H1 (cell line): ENCODE data around the gene CAPN14. TPM values are rescaled to one million over a fixed set of nuclear protein-coding genes. Genes with fewer than 3 reads are reported as not detected.

Experiments
- CTCF ChIA-PET: fragments of 300-600 bp; sonication (Branson Sonifier 250); formaldehyde crosslinking; loops from one replicate; lab custom pipeline; 2021; ENCODE audit not compliant: partially characterized antibody; lab: Charles Lee
- POLR2A ChIA-PET: fragments of 300-600 bp; sonication (Branson Sonifier 250); formaldehyde crosslinking; loops from one replicate; lab custom pipeline; 2021; ENCODE audit warnings: inconsistent platforms; ENCODE audit not compliant: partially characterized antibody; lab: Charles Lee
- DNase-seq, 2 experiments: peaks; one replicate each; pipeline versions ENCODE4 v3.0.0 to v3.0.0-alpha.2; 2010 to 2022; ENCODE audit warnings: low spot score in 2 of 2, low read depth in 1 of 2, mixed read lengths in 1 of 2
- FAIRE-seq: peaks from 2 replicates; lab custom pipeline; 2011; peaks lifted over from hg19 to GRCh38; lab: Jason Lieb, UNC
- H2AFZ ChIP-seq: 2 replicates; pipeline ENCODE4 v1.8.1; 2012; ENCODE audit warnings: low read length, inconsistent platforms
- H2AK5ac ChIP-seq: 2 replicates; pipeline ENCODE4 v1.6.1; 2013; ENCODE audit warnings: low read depth, low read length
- H2BK120ac ChIP-seq: replicated peaks from 2 replicates; pipeline ENCODE3; 2013; ENCODE audit warnings: low read depth, low read length, inconsistent platforms
- H2BK12ac ChIP-seq: 2 replicates; pipeline ENCODE4 v1.6.1; 2013; ENCODE audit warnings: low read depth, low read length
- H2BK15ac ChIP-seq: 2 replicates; pipeline ENCODE4 v1.6.1; 2013; ENCODE audit warnings: low read length
- H2BK20ac ChIP-seq: 2 replicates; pipeline ENCODE4 v1.6.1; 2013; ENCODE audit warnings: low read length
- H2BK5ac ChIP-seq: 2 replicates; pipeline ENCODE4 v1.6.1; 2013; ENCODE audit warnings: low read depth, low read length
- H3K14ac ChIP-seq: 2 replicates; pipeline ENCODE4 v1.6.1; 2013; ENCODE audit warnings: inconsistent platforms; ENCODE audit not compliant: insufficient read length
- H3K18ac ChIP-seq: 2 replicates; pipeline ENCODE4 v1.6.1; 2013; ENCODE audit warnings: low read length; ENCODE audit errors: extremely low read depth
- H3K23ac ChIP-seq: 2 replicates; pipeline ENCODE4 v1.6.1; 2013; ENCODE audit warnings: inconsistent platforms; ENCODE audit not compliant: insufficient read length
- H3K23me2 ChIP-seq: 2 replicates; pipeline ENCODE4 v1.6.1; 2013; ENCODE audit warnings: low read depth, low read length
- H3K27ac ChIP-seq: 2 replicates; pipeline ENCODE4 v1.6.1; 2011; ENCODE audit warnings: low read depth, low read length, inconsistent platforms
- H3K27me3 ChIP-seq, 4 experiments: replicated peaks in 1 of 4; 1 replicate in 1 of 4; 2 replicates in 3 of 4; pipeline versions ENCODE4 v1.6.1 to v1.8.1; 2011 to 2013; ENCODE audit warnings: low read length in 3 of 4, mild to moderate bottlenecking in 3 of 4, inconsistent platforms in 2 of 4, mixed read lengths in 2 of 4, moderate library complexity in 1 of 4; ENCODE audit not compliant: control insufficient read depth in 3 of 4, insufficient read depth in 3 of 4; ENCODE audit errors: extremely low read depth in 1 of 4
- H3K36me3 ChIP-seq, 4 experiments: 2 replicates each; pipeline versions ENCODE4 v1.6.1 to v1.8.1; 2011 to 2013; ENCODE audit warnings: mild to moderate bottlenecking in 4 of 4, low read length in 3 of 4, moderate library complexity in 2 of 4, control low read depth in 1 of 4, inconsistent platforms in 1 of 4; ENCODE audit not compliant: insufficient read depth in 4 of 4, control insufficient read depth in 2 of 4
- H3K4ac ChIP-seq: replicated peaks from 2 replicates; pipeline ENCODE3; 2013; ENCODE audit warnings: low read length, low read depth, mixed read lengths, inconsistent platforms; ENCODE audit not compliant: insufficient read length
- H3K4me1 ChIP-seq, 4 experiments: replicated peaks in 1 of 4; 1 replicate in 1 of 4; 2 replicates in 3 of 4; pipeline versions ENCODE4 v1.6.1 to v1.8.1; 2011 to 2013; ENCODE audit warnings: low read length in 3 of 4, inconsistent platforms in 2 of 4, mixed read lengths in 1 of 4; ENCODE audit not compliant: insufficient read depth in 4 of 4, control insufficient read depth in 3 of 4
- H3K4me2 ChIP-seq, 2 experiments: 2 replicates each; pipeline versions ENCODE4 v1.6.1 to v1.8.1; 2011 to 2013; ENCODE audit warnings: low read depth in 2 of 2, low read length in 2 of 2, control low read depth in 1 of 2, inconsistent platforms in 1 of 2, mild to moderate bottlenecking in 1 of 2; ENCODE audit not compliant: insufficient read depth in 1 of 2
- H3K4me3 ChIP-seq, 4 experiments: fragments of 200-600, 300-600 bp in 1 of 4; sonication (generic), shearing (Covaris generic), sonication (Bioruptor Twin) in 1 of 4; 2 replicates each; pipeline versions ENCODE4 v1.5.1 to v1.8.1; 2011 to 2016; ENCODE audit warnings: low read length in 4 of 4, low read depth in 3 of 4, control low read depth in 2 of 4, inconsistent platforms in 2 of 4, mild to moderate bottlenecking in 2 of 4, mixed read lengths in 1 of 4, moderate library complexity in 1 of 4; ENCODE audit not compliant: insufficient read depth in 2 of 4; ENCODE audit errors: extremely low read depth in 1 of 4
- H3K56ac ChIP-seq: replicated peaks from 2 replicates; pipeline ENCODE3; 2013; ENCODE audit warnings: low read depth, mild to moderate bottlenecking, mixed read lengths, low read length, inconsistent platforms; ENCODE audit not compliant: insufficient read length
- H3K79me1 ChIP-seq: 2 replicates; pipeline ENCODE4 v1.6.1; 2013; ENCODE audit warnings: low read depth, low read length, control low read depth
- H3K79me2 ChIP-seq, 2 experiments: 2 replicates each; pipeline versions ENCODE4 v1.6.1 to v1.8.1; 2012 to 2013; ENCODE audit warnings: low read length in 2 of 2, mild to moderate bottlenecking in 2 of 2, inconsistent platforms in 1 of 2; ENCODE audit not compliant: insufficient read depth in 2 of 2, control insufficient read depth in 1 of 2
- H3K9ac ChIP-seq, 4 experiments: replicated peaks in 1 of 4; 1 replicate in 1 of 4; 2 replicates in 3 of 4; pipeline versions ENCODE4 v1.6.1 to v1.8.1; 2011 to 2013; ENCODE audit warnings: low read depth in 3 of 4, low read length in 3 of 4, control low read depth in 2 of 4, mild to moderate bottlenecking in 2 of 4, moderate library complexity in 2 of 4, inconsistent platforms in 1 of 4; ENCODE audit errors: extremely low read depth in 1 of 4
- H3K9me3 ChIP-seq, 2 experiments: 2 replicates each; pipeline versions ENCODE4 v1.6.1 to v1.8.1; 2012 to 2013; ENCODE audit warnings: mild to moderate bottlenecking in 2 of 2, moderate library complexity in 2 of 2, control low read depth in 1 of 2, inconsistent platforms in 1 of 2, low read depth in 1 of 2, low read length in 1 of 2, mixed read lengths in 1 of 2; ENCODE audit not compliant: insufficient read depth in 2 of 2
- H4K20me1 ChIP-seq, 2 experiments: replicated peaks in 1 of 2; 2 replicates each; pipeline versions ENCODE3 to v1.8.1; 2011 to 2013; ENCODE audit warnings: inconsistent platforms in 2 of 2, low read length in 2 of 2, mild to moderate bottlenecking in 1 of 2; ENCODE audit not compliant: insufficient read depth in 2 of 2, control insufficient read depth in 1 of 2
- H4K5ac ChIP-seq: 2 replicates; pipeline ENCODE4 v1.6.1; 2013; ENCODE audit warnings: low read length, low read depth, mixed read lengths, inconsistent platforms; ENCODE audit not compliant: insufficient read length
- H4K8ac ChIP-seq: 2 replicates; pipeline ENCODE4 v1.8.0; 2013; ENCODE audit warnings: mild to moderate bottlenecking, moderate library complexity, low read length, inconsistent platforms; ENCODE audit not compliant: insufficient read depth; ENCODE audit errors: extremely low read depth
- H4K91ac ChIP-seq: replicated peaks from 2 replicates; pipeline ENCODE3; 2013; ENCODE audit warnings: low read length, mixed read lengths, inconsistent platforms; ENCODE audit not compliant: insufficient read length
- ATF3 ChIP-seq: IDR thresholded peaks from 2 replicates; pipeline ENCODE4 v1.6.1; 2011; ENCODE audit warnings: low read depth, mild to moderate bottlenecking, low read length; ENCODE audit not compliant: insufficient read depth
- BRCA1 ChIP-seq: IDR thresholded peaks from 2 replicates; pipeline ENCODE4 v1.6.1; 2012; ENCODE audit warnings: low read depth, low read length, improper control_type of control experiment
- CHD2 ChIP-seq: IDR thresholded peaks from 2 replicates; pipeline ENCODE4 v1.6.1; 2012; ENCODE audit warnings: low read length, improper control_type of control experiment
- EGR1 ChIP-seq: IDR thresholded peaks from 2 replicates; pipeline ENCODE4 v1.6.1; 2011; ENCODE audit warnings: low read depth, low read length, borderline replicate concordance
- GTF2F1 ChIP-seq: IDR thresholded peaks from 2 replicates; pipeline ENCODE4 v1.6.1; 2012; ENCODE audit warnings: low read depth, low read length, improper control_type of control experiment, borderline replicate concordance
- KDM1A ChIP-seq: fragments of 200-600, 300-600 bp; sonication (generic); IDR thresholded peaks from 2 replicates; pipeline ENCODE4 v1.7.1; 2016; ENCODE audit warnings: mild to moderate bottlenecking, low read length, borderline replicate concordance
- MAFK ChIP-seq: IDR thresholded peaks from 2 replicates; pipeline ENCODE4 v1.6.1; 2012; ENCODE audit warnings: low read depth, mild to moderate bottlenecking, improper control_type of control experiment, low read length
- NRF1 ChIP-seq: IDR thresholded peaks from 2 replicates; pipeline ENCODE4 v1.6.1; 2011; ENCODE audit warnings: mild to moderate bottlenecking, low read depth, low read length, improper control_type of control experiment
- PHF8 ChIP-seq: fragments of 200-600 bp; sonication (generic); conservative IDR thresholded peaks from 2 replicates; pipeline ENCODE4 v1.7.1; 2012; ENCODE audit warnings: low read depth, mild to moderate bottlenecking, inconsistent platforms, low read length, moderate library complexity
- SIN3A ChIP-seq, 2 experiments: IDR thresholded peaks in 1 of 2; conservative IDR thresholded peaks in 1 of 2; 2 replicates each; pipeline ENCODE4 v1.6.1; 2011 to 2012; ENCODE audit warnings: low read length in 2 of 2, improper control_type of control experiment in 1 of 2, low read depth in 1 of 2, mild to moderate bottlenecking in 1 of 2
- SIX5 ChIP-seq: IDR thresholded peaks from 2 replicates; pipeline ENCODE4 v1.6.1; 2011; ENCODE audit warnings: mild to moderate bottlenecking, low read depth, low read length
- TAF1 ChIP-seq: IDR thresholded peaks from 2 replicates; pipeline ENCODE4 v1.6.1; 2011; ENCODE audit warnings: mild to moderate bottlenecking, low read depth, low read length
- TAF7 ChIP-seq: optimal IDR thresholded peaks from 2 replicates; pipeline ENCODE3; 2011; ENCODE audit warnings: low read depth, mild to moderate bottlenecking, inconsistent platforms, low read length, moderate library complexity, borderline replicate concordance
- TEAD4 ChIP-seq: IDR thresholded peaks from 2 replicates; pipeline ENCODE4 v1.6.1; 2012; ENCODE audit warnings: low read depth, low read length, inconsistent platforms, mixed read lengths
- YY1 ChIP-seq: IDR thresholded peaks from 2 replicates; pipeline ENCODE4 v1.6.1; 2011; ENCODE audit warnings: low read depth, mild to moderate bottlenecking, low read length
- WGBS, 2 experiments: shearing (Covaris generic) in 1 of 2; methylation state at CpG; one replicate each; pipeline versions ENCODE4 v1.1.6 to v1.1.7; 2013 to 2015; ENCODE audit warnings: low lambda C conversion rate in 2 of 2, mixed read lengths in 2 of 2, inconsistent platforms in 1 of 2, low coverage in 1 of 2, missing lambda C conversion rate in 1 of 2; ENCODE audit not compliant: insufficient replicate concordance in 2 of 2, insufficient coverage in 1 of 2, insufficient read length in 1 of 2; ENCODE audit errors: extremely low coverage in 1 of 2, missing lambda C conversion rate in 1 of 2; 5-methylcytosine and 5-hydroxymethylcytosine counted together
- polyA plus RNA-seq, 7 experiments: library from polyadenylated mRNA; depleted of rRNA in 3 of 7; stranded (reverse) in 5 of 7; unstranded in 2 of 7; fragments of >200 nt in 5 of 7; fragments of 200-250 nt in 2 of 7; gene quantifications; 1 replicate in 5 of 7; 2 replicates in 1 of 7; 4 replicates in 1 of 7; pipeline versions ENCODE4 v1.2.1 to v1.2.3, GENCODE V29; 2011 to 2013; ENCODE audit warnings: missing spikeins in 2 of 7, mixed read lengths in 2 of 7
- total RNA-seq: library from RNA; stranded (reverse); fragmentation: NEBNext Ultra II Directional; extraction: Animal tissue kit (Norgen Biotek cat#: 25700); gene quantifications from 2 replicates; pipeline ENCODE4 v1.2.1, GENCODE V29; 2021

CAPN14 gene
- total and polyA plus RNA-seq, 2 of the 8 experiments (the other 6 are each of a cell fraction or from before 2014, with no cell fraction given): 0.07 TPM; not detected in 1

- Histone ChIP-seq H3K56ac (no peak overlapping the region), H3K4me2 (no peak overlapping the region), H4K8ac (no peak overlapping the region), H3K79me1 (no peaks in the 10 kb centered on the region), H3K23me2 (peaks cover 14% of the 10 kb centered on the region; the same call in 1 of the 2 replicates), H3K9ac (no peak overlapping the region), H3K27ac (no peak overlapping the region), H2BK20ac (no peak overlapping the region), H4K5ac (no peak overlapping the region), H4K91ac (no peak overlapping the region), H3K4me3 (no peak overlapping the region), H3K14ac (no peak overlapping the region), H2BK120ac (no peak overlapping the region), H2BK15ac (no peak overlapping the region), H3K36me3 (no peaks in the 10 kb centered on the region), H2AFZ (no peak overlapping the region), H3K9me3 (no peaks in the 10 kb centered on the region), H3K23ac (no peak overlapping the region), H3K4ac (no peak overlapping the region), H3K79me2 (no peaks in the 10 kb centered on the region), H2BK5ac (no peak overlapping the region), H3K4me1 (peaks cover 0 to 7% (median 5%) of the 10 kb centered on the region in 4 experiments; a peak in 4 of 7 replicates), H4K20me1 (peaks cover 2 to 5% of the 10 kb centered on the region in 2 experiments), H3K27me3 (peaks cover 13 to 50% (median 46%) of the 10 kb centered on the region in 4 experiments), H2BK12ac (no peak overlapping the region), H3K18ac (no peak overlapping the region), H2AK5ac (no peak overlapping the region)
- DNase-seq (no peak), FAIRE-seq (no peak)
- CTCF ChIA-PET: interaction anchor here (1.5 to 5.6 kb wide), 5 partner anchors 11 to 194 kb away, joined by 3 to 40 read pairs (median 13); no protein-coding TSS in a partner anchor
- WGBS, 2 experiments: 87% methylated on average over 4 of the region's 4 CpGs; no CpG with 5 or more reads in 1 of the 2 experiments
- POLR2A ChIA-PET: no interaction called here
- TF ChIP-seq TAF7: no peak
- no peak for TF ChIP-seq TEAD4
- TF ChIP-seq MAFK: no peak
- TF ChIP-seq PHF8: no peak
- no peak for TF ChIP-seq KDM1A
- TF ChIP-seq YY1: no peak
- TF ChIP-seq EGR1: no peak
- no peak for TF ChIP-seq BRCA1
- no peak for TF ChIP-seq ATF3
- TF ChIP-seq TAF1: no peak
- TF ChIP-seq SIN3A (conservative IDR thresholded peaks at IDR 0.05 in 1 of 2, IDR thresholded peaks at IDR 0.05 in 1 of 2; ENCODE audit: low read depth in 1 of 2, low read length in 2 of 2): no peak
- TF ChIP-seq NRF1: no peak
- no peak for TF ChIP-seq SIX5
- no peak for TF ChIP-seq GTF2F1
- no peak for TF ChIP-seq CHD2
Observed at GRCh38 chr2:31139671-31140070, 77.6 kb downstream of the CAPN14 start.
